Endothelial cell of umbilical vein (primary cell): ENCODE data around the gene NTRK2. TPM values are rescaled to one million over a fixed set of nuclear protein-coding genes. Genes with fewer than 3 reads are reported as not detected.

Experiments
- BruUV-seq: library from RNA; stranded (reverse); fragments of 400-500 nt; replicated peaks from 2 replicates; lab custom pipeline; 2021; lab: Mats Ljungman, UMichigan
- CTCF ChIA-PET: fragments of 300-600, 350-600 bp; sonication (Branson Sonifier 250); formaldehyde crosslinking; loops from one replicate; lab custom pipeline; 2021; ENCODE audit warnings: antibody characterized with exemption, inconsistent platforms; lab: Charles Lee
- POLR2A ChIA-PET: fragments of 300-600, 350-600 bp; sonication (Branson Sonifier 250); formaldehyde crosslinking; loops from one replicate; lab custom pipeline; 2021; ENCODE audit warnings: antibody characterized with exemption, inconsistent platforms; lab: Charles Lee
- DNase-seq: peaks from one replicate; pipeline ENCODE4 v3.0.0-alpha.2; 2011; ENCODE audit warnings: low read depth, low spot score
- FAIRE-seq: peaks from 2 replicates; lab custom pipeline; 2011; peaks lifted over from hg19 to GRCh38; lab: Jason Lieb, UNC
- H2AFZ ChIP-seq: 2 replicates; pipeline ENCODE4 v1.6.0; 2012; ENCODE audit warnings: low read depth, low read length, control low read depth, inconsistent platforms
- H3K27ac ChIP-seq: 2 replicates; pipeline ENCODE4 v1.5.1; 2011; ENCODE audit warnings: low read depth, mild to moderate bottlenecking, control low read depth, low read length, moderate library complexity; ENCODE audit not compliant: insufficient read depth
- H3K27me3 ChIP-seq, 2 experiments: 2 replicates each; pipeline versions ENCODE4 v1.6.0 to v1.6.1; 2011; ENCODE audit warnings: low read length in 2 of 2, mixed read lengths in 1 of 2; ENCODE audit not compliant: control insufficient read depth in 2 of 2, insufficient read depth in 2 of 2
- H3K36me3 ChIP-seq, 2 experiments: 2 replicates in 1 of 2; 3 replicates in 1 of 2; pipeline ENCODE4 v1.5.1; 2011; ENCODE audit warnings: low read length in 2 of 2, mild to moderate bottlenecking in 1 of 2, moderate library complexity in 1 of 2; ENCODE audit not compliant: control insufficient read depth in 2 of 2, insufficient read depth in 2 of 2; ENCODE audit errors: extremely low read depth in 1 of 2
- H3K4me1 ChIP-seq: 3 replicates; pipeline ENCODE4 v1.5.1; 2011; ENCODE audit warnings: mild to moderate bottlenecking, low read length; ENCODE audit not compliant: control insufficient read depth, insufficient read depth; ENCODE audit errors: extremely low read depth
- H3K4me2 ChIP-seq: 2 replicates; pipeline ENCODE4 v1.6.1; 2011; ENCODE audit warnings: low read length, control low read depth, mixed read lengths; ENCODE audit not compliant: insufficient read depth
- H3K4me3 ChIP-seq, 3 experiments: fragments of 200-600 bp in 1 of 3; sonication (generic), shearing (Covaris generic) in 1 of 3; replicated peaks in 1 of 3; 2 replicates each; pipeline ENCODE4 v1.5.1; 2011 to 2016; ENCODE audit warnings: control low read depth in 3 of 3, low read length in 3 of 3, mild to moderate bottlenecking in 2 of 3, inconsistent platforms in 1 of 3, low read depth in 1 of 3, moderate library complexity in 1 of 3; ENCODE audit not compliant: insufficient read depth in 1 of 3
- H3K79me2 ChIP-seq: 2 replicates; pipeline ENCODE4 v1.6.0; 2012; ENCODE audit warnings: low read length, inconsistent platforms; ENCODE audit not compliant: control insufficient read depth, insufficient read depth
- H3K9ac ChIP-seq: replicated peaks from 2 replicates; pipeline ENCODE3; 2011; ENCODE audit warnings: low read length, control low read depth; ENCODE audit not compliant: insufficient read depth; ENCODE audit errors: extremely low read depth
- H3K9me1 ChIP-seq: replicated peaks from 3 replicates; pipeline ENCODE4 v1.6.0; 2011; ENCODE audit warnings: mild to moderate bottlenecking, low read length; ENCODE audit not compliant: control insufficient read depth, insufficient read depth; ENCODE audit errors: extremely low read depth
- H3K9me3 ChIP-seq: replicated peaks from 2 replicates; pipeline ENCODE4 v1.5.1; 2012; ENCODE audit warnings: low read length, inconsistent platforms; ENCODE audit not compliant: control insufficient read depth, insufficient read depth
- H4K20me1 ChIP-seq: replicated peaks from 2 replicates; pipeline ENCODE3; 2011; ENCODE audit warnings: mild to moderate bottlenecking, low read length; ENCODE audit not compliant: control insufficient read depth, insufficient read depth; ENCODE audit errors: extremely low read depth
- EZH2 ChIP-seq: IDR thresholded peaks from 2 replicates; pipeline ENCODE4 v1.6.1; 2012; ENCODE audit warnings: borderline replicate concordance, low read depth, mild to moderate bottlenecking, moderate library complexity, low read length, inconsistent platforms; ENCODE audit not compliant: severe bottlenecking
- FOS ChIP-seq: IDR thresholded peaks from 2 replicates; pipeline ENCODE4 v1.6.1; 2011; ENCODE audit warnings: mild to moderate bottlenecking, low read length, moderate library complexity, borderline replicate concordance; ENCODE audit not compliant: insufficient read depth
- GATA2 ChIP-seq: IDR thresholded peaks from 2 replicates; pipeline ENCODE4 v1.7.0; 2011; ENCODE audit warnings: low read depth, mild to moderate bottlenecking, moderate library complexity, mixed read lengths, low read length; ENCODE audit not compliant: insufficient read length, insufficient read depth
- JUN ChIP-seq: IDR thresholded peaks from 2 replicates; pipeline ENCODE4 v1.6.1; 2011; ENCODE audit warnings: borderline replicate concordance, low read depth; ENCODE audit not compliant: insufficient read length, insufficient read depth
- MYC ChIP-seq: IDR thresholded peaks from one replicate; pipeline ENCODE4 v1.6.1; 2011; ENCODE audit warnings: mild to moderate bottlenecking, low read depth, low read length
- POLR2A ChIP-seq: IDR thresholded peaks from 2 replicates; pipeline ENCODE4 v1.6.1; 2012; ENCODE audit warnings: low read depth, mild to moderate bottlenecking, control low read depth, low read length
- POLR2AphosphoS5 ChIP-seq: IDR thresholded peaks from 2 replicates; pipeline ENCODE4 v1.6.1; 2012; ENCODE audit warnings: low read depth, mild to moderate bottlenecking, control low read depth, low read length, moderate library complexity; ENCODE audit not compliant: insufficient read depth
- dilution Hi-C: fragments of 300-500 bp; cut with MboI; formaldehyde crosslinking; loops from one replicate; pipeline ENCODE4 v1.15.0; 2019; ENCODE audit warnings: low sequenced_read_pairs; ENCODE audit not compliant: extremely low pct_ligation_motif_present
- intact Hi-C: fragments of 100-400 bp; cut with micrococcal nuclease; formaldehyde crosslinking; loops from one replicate; pipeline ENCODE4 v1.10.0; 2022
- polyA plus RNA-seq, 4 experiments: library from polyadenylated mRNA; depleted of rRNA in 3 of 4; stranded (reverse) in 3 of 4; unstranded in 1 of 4; fragments of >200 nt; gene quantifications; 2 replicates each; pipeline versions ENCODE4 v1.2.1 to v1.2.3, GENCODE V29; 2011 to 2012; ENCODE audit warnings: missing spikeins in 1 of 4
- total RNA-seq: library from RNA; stranded (reverse); gene quantifications from 2 replicates; pipeline ENCODE4 v1.2.3, GENCODE V29; 2021
- TF ChIP-seq, protein P1 (sequence below), 2 donors: IDR thresholded peaks; 1 replicate in 1 of 2; 2 replicates in 1 of 2; pipeline ENCODE4 v1.5.1; 2011; ENCODE audit warnings: low read length in 2 of 2, mild to moderate bottlenecking in 2 of 2, moderate library complexity in 2 of 2, control low read depth in 1 of 2, inconsistent platforms in 1 of 2, low read depth in 1 of 2; ENCODE audit not compliant: insufficient read depth in 1 of 2; ENCODE audit errors: extremely low read depth in 1 of 2
- TF ChIP-seq, protein P2 (sequence below): IDR thresholded peaks from 2 replicates; pipeline ENCODE4 v1.6.1; 2011; ENCODE audit not compliant: insufficient read depth, insufficient read length

Gene NTRK2
- total and polyA plus RNA-seq, 2 donors (not counting 3 experiments of a cell fraction or from before 2014, with no cell fraction given): 0.01 to 0.13 TPM

DNA sequence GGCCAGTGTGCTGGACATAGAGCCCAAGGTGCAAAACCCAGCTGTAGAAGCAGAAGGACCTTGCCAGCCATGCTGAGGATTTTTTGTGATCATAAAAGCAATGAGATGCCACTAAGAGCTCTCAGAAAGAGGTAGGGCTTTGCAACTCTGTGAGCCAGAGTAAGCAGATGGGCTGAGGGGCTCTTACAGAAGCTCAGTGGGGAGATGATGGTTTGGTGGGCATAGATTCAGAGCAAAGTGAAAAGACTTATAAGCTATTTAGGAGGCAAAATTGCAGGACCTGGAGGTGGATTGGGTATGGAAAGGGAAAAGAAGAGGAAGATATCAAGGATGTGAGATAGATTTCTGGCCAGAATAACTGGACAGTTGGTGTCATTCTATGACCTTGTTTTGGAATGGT is 302.0 kb downstream of the NTRK2 start:
- ChIA-PET CTCF (interaction anchor here (1.0 kb wide), 1 partner anchor 287 kb away, joined by 3 read pairs; no protein-coding TSS in a partner anchor), POLR2A (no interaction called here)
- H3K4me1 ChIP-seq: no peaks in the 10 kb centered on the region
- no peak for TF ChIP-seq EZH2
- TF ChIP-seq, protein P1, sequence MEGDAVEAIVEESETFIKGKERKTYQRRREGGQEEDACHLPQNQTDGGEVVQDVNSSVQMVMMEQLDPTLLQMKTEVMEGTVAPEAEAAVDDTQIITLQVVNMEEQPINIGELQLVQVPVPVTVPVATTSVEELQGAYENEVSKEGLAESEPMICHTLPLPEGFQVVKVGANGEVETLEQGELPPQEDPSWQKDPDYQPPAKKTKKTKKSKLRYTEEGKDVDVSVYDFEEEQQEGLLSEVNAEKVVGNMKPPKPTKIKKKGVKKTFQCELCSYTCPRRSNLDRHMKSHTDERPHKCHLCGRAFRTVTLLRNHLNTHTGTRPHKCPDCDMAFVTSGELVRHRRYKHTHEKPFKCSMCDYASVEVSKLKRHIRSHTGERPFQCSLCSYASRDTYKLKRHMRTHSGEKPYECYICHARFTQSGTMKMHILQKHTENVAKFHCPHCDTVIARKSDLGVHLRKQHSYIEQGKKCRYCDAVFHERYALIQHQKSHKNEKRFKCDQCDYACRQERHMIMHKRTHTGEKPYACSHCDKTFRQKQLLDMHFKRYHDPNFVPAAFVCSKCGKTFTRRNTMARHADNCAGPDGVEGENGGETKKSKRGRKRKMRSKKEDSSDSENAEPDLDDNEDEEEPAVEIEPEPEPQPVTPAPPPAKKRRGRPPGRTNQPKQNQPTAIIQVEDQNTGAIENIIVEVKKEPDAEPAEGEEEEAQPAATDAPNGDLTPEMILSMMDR (IDR thresholded peaks at IDR 0.05; ENCODE audit: extremely low read depth in 1 of 2, insufficient read depth in 1 of 2, low read depth in 1 of 2, low read length in 2 of 2): no peak
- no peak for TF ChIP-seq MYC
- TF ChIP-seq POLR2A: no peak
- no peak for TF ChIP-seq FOS
- TF ChIP-seq, protein P2, sequence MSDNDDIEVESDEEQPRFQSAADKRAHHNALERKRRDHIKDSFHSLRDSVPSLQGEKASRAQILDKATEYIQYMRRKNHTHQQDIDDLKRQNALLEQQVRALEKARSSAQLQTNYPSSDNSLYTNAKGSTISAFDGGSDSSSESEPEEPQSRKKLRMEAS: no peak
- TF ChIP-seq POLR2AphosphoS5: no peak
- TF ChIP-seq GATA2: no peak
- TF ChIP-seq JUN: no peak
- no peaks in the 10 kb centered on the region for H3K79me2 ChIP-seq
- intact Hi-C loops (no loop called here), dilution Hi-C loops (no loop called here)
- DNase-seq: no peak
- FAIRE-seq: no peak
- H3K36me3 ChIP-seq: no peaks in the 10 kb centered on the region
- H3K4me2 ChIP-seq: no peak overlapping the region
- H3K4me3 ChIP-seq: no peak overlapping the region
- no peak overlapping the region for H2AFZ ChIP-seq
- no peak overlapping the region for H3K27ac ChIP-seq
- H3K9ac ChIP-seq: no peak overlapping the region
- no TSS peak for BruUV-seq
- no peaks in the 10 kb centered on the region for H3K9me3 ChIP-seq
- no peaks in the 10 kb centered on the region for H3K9me1 ChIP-seq
- no peaks in the 10 kb centered on the region for H4K20me1 ChIP-seq
- no peaks in the 10 kb centered on the region for H3K27me3 ChIP-seq
